ENCODE results near the gene LGI4. TPM values are rescaled to one million over a fixed set of nuclear protein-coding genes. Genes with fewer than 3 reads are reported as not detected.
"Not testable (repeated sequence)": the region's sequence is repeated elsewhere in the genome, so short reads cannot be mapped to it uniquely, and the experiment has no call there.

Gene LGI4
- total RNA-seq, 1 donor from 2014 or later: not detected

DNA sequence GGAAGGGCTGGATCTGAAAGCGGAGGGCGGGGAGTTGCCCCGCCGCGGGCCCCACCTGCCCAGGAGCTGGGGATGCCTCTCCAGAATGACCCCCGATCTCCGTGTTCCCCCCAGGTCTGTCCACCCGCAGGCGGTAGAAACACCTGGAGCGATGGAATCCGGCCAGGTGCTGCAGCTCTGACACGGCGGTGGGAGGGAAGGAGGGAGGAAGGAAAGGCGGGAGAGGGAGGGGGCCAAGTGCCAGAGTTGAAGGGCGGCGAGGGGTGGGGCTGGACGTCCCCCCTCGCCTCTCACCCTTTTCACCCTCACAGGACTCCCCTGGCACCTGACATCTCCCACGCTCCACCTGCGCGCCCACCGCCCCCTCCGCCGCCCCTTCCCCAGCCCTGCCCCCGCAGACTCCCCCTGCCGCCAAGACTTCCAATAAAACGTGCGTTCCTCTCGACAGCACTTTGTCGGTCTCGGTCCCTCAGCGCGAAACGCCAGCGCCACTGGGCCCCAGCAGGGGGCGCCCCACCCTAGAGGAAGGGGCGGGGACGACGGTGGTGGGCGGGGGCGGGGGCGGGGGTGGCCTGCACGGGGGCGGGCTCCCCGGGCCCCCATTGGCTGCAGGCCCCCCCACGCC, 7.9 kb upstream of the LGI4 start:
- DNase-seq (ENCODE audit: extremely low read depth, low read depth, low spot score): no peak

DNA sequence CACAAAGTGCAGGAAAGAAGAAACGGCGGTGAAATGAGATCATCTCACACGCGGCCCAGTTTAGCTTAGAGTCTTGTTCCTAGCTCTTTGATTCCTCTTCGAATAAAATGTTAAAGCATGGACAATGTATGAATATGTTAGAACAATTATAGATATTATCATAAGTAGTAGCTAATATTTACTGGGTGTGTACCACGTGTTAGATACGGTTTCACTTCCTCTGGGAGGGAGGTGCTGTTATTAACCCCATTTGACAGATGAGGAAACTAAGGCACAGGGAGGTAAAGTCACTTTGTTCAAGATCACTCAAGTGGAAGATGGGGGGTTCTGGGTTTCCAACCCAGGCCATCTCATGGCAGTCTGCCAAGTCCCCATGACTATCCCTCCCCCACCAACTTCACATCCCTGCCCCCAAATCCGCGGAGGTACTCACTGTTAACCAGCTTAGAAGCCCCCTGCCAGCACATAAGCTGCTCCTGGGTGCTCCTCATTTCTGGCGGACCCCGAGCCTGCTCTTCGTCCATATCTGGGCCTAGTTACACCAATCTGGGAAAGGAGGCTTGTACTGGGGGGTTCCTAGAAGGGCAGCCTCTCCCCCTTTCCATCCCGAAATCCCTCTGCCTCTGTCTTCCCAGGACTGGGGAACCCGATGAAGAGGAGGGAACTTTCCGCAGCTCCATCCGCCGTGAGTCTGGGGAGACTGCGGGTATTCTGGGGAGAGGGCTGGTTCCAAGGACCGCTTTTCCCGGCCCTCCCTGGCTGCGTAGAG, 7.2 kb upstream of the LGI4 start:
- no peak for DNase-seq (ENCODE audit: extremely low read depth, low read depth, low spot score)

DNA sequence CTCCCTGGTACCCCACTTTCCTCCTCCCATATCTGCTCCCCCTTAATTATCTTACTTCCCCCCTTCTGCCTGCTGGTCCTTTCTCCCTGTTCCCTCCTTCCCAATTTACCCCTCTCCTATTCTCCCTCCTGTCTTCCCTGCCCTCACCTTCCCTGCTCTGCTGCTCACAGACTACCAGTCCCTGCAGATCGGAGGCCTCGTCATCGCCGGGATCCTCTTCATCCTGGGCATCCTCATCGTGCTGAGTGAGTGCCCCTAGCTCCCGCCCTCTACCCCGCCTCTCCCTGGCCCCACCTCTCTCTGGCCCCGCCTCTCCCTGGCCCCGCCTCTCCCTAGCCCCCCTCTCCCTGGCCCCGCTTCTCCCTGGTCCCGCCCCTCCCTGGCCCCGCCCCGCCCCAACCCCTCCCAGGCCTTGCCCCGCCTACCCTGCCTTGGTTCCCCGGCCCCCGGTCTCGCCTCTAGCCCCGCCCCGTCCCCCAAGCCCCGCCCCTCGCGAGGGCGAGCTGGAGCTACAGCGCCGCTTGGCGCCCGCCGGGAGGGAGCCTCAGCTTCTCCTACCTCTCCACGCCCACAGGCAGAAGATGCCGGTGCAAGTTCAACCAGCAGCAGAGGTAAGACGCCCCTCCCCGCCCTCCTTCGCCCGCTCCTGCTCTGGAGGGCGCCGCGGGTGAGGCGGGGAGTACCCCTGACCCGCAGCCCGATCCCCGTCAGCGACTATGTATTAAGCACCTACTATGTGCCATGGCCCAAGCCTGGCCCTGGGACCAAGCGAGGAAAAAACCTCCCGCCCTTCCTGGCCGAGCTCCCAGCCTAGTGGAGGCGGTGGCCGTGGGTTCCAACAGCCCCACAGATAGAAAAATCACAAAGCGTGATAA, 6.3 kb upstream of the LGI4 start:
- DNase-seq (ENCODE audit: extremely low read depth, low read depth, low spot score): no peak

DNA sequence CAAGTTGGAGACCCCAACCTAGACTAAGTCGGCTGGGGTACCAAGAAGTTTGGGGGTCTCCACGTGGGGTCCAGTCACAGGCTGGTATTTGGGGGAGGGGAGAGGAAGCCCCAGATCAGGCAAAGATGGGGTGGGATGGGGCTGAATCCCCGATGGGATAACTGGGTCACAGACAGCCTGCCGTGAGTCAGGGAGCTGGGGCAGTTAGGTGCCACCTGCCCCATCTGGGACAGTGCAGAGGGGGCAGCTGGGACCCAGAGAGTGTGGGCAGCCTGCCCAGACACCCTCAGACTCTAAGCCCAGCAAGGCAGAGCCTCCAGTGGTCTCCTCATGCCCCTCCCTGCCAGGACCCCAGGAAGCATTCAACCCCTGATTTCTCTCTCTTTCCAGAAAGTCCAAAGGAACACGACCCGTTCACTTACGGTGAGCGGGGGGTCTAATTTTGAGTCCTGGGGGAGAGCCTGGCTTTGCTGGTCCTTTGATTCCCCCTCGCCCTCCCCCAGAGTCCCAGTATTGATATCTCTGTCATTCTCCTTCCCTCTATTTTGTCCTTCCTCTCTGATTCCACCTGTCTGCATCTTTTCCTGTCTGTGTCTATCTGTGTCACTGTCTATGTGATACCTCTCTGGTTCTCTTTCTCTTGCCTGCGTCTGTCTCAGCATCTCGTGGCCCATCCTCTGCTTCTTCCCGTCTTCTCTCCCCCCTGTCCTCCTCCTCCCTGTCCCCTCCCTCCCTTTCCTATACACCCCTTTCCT, 5.5 kb upstream of the LGI4 start:
- no peak for DNase-seq (ENCODE audit: extremely low read depth, low read depth, low spot score)

DNA sequence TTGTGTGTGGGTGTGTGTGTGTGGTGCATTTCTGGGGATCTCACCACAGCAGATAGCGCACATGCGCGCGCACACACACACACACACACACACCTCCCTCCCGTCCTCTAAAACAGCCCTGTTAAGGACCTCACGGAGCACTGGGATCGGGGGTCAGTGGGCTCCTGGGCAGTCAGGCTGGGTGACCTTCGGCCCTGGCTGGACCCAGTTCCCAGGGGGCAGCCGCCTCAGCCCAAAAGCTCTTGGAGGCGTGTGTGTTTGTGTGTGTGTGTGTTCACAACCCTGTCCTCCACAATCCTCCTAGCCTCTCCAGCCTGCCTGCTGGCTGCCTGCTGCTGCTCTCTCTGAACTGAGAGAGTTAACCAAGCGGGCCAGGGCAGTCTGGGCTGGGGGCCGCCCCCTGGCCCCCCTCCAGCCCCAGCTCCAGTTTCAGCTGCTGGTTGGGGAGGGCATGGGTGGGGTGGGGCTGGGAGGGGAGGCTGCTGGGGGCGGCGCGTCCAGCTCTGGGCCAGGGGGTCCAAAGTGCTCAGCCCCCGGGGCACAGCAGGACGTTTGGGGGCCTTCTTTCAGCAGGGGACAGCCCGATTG, 3.5 kb upstream of the LGI4 start, which contains the start of gene FXYD1:
TSS of gene FXYD1 (plus strand) at position 520 of the 588 bp plus-strand sequence. CDS start 1,256 bp downstream, outside the sequence.
- no peak for DNase-seq (ENCODE audit: extremely low read depth, low read depth, low spot score)

DNA sequence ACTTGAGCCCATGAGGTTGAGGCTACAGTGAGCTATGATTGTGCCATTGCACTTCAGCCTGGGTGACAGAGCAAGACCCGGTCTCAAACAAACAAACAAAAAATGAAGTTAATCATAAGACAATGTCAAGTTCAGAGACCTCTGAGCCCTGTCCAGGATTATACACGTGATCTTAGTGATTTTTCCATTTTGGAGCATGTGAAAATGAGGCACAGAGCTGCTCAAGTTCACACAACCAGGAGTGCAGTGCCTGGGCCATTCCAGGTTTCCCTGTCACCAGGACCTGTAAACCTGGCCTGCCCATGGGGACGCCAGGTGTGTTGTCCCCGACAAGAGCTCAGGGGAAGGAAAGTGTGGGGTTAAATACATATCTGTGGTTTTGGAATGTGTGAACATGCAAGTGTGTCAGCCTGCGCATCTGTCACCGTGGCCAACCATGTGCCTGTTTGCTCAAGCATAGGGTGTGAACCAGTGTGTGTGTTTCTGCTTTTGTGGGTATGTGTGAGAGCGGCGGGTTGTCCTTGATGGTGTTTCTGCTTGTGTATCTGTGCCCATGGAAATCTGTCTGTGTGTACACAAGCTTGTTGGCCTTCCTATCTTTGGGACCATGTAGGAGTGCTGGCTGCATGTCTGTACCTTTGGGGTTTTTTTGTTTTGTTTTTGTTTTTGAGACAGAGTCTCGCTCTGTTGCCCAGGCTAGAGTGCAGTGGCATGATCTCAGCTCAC, 2.3 kb upstream of the LGI4 start:
- DNase-seq (ENCODE audit: extremely low read depth, low read depth, low spot score): no peak

DNA sequence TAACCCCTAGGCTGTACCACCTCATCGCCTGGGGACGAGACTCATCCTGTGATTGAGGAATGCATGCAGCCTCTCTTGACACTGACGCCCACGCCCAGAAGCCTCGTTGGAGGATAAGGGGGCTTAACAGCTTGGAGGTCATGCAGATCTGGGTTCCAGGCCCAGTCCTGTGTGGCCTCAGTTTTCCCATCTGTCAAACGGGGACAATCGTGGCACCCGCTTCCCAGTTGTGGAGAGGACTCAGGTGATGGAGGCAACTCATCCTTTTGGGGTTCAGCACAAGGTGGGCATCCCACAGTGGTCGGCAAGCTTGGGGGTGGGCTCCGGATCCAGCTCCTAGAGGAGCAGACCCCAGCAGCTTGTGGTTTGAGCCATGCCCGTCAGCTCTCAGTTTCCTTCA, 1.4 kb upstream of the LGI4 start:
- no peak for DNase-seq (ENCODE audit: extremely low read depth, low read depth, low spot score)

DNA sequence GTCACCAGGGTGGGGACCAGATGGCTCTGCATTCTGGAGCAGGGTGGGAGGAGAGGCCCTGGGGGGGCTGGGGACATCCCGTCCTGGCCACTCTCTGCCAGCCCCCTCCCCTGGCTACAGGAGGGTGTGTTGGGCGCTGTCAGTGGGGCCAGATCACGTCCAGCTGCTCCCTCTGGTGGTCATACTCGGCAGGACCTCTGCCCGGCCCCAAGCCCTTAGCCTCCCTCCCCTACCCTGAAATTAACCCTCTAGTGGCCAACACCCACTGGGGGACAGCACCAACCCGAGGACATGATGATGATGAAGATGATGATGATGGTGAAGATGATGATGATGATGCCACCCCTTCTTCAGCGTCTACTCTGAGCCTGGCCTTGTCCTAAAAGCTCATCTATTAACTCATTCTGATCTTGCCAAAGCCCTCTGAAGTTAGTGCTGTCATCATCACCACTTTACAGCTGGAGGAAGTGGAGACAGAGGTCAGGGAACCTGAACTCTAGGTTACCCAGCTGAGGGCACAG, 590 bp upstream of the LGI4 start:
- no peak for DNase-seq (ENCODE audit: extremely low read depth, low read depth, low spot score)

DNA sequence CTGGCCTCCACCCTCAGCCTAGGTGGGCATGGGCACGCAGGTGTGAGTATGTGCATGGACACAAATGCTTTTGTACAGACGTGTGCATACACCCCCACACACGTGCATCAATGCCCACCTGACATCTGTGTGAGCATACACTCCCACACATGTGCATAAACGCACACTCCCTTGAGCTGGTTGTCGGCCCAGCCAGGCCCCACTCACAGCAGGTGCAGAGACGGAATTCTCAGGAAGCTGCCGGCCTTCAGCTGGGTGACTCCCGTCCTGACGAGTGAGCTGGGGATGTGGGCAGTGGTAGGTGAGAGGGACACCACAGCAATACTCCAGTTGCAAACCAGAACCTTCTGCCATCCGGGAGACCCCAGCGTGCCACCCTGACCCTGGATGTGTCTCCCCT, 1.0 kb downstream of the LGI4 start:
- no peak for DNase-seq (ENCODE audit: extremely low read depth, low read depth, low spot score)

DNA sequence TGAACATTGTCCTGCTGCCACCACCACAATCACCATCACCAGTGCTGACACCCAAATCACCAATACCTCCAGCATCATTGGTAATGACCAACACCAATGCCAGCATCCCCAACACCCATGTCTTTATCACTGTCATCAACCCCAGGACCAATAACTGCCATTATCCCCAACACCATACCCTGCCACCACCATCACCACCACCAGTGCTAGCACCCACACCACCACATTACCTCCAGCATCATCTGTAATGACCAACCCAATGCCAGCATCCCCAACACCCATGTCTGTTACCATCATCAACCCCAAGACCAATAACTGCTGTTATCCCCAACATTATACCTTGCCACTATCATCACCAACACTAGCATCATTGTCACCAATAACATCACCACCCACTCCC, 2.6 kb downstream of the LGI4 start:
- no peak for DNase-seq (ENCODE audit: extremely low read depth, low read depth, low spot score)

DNA sequence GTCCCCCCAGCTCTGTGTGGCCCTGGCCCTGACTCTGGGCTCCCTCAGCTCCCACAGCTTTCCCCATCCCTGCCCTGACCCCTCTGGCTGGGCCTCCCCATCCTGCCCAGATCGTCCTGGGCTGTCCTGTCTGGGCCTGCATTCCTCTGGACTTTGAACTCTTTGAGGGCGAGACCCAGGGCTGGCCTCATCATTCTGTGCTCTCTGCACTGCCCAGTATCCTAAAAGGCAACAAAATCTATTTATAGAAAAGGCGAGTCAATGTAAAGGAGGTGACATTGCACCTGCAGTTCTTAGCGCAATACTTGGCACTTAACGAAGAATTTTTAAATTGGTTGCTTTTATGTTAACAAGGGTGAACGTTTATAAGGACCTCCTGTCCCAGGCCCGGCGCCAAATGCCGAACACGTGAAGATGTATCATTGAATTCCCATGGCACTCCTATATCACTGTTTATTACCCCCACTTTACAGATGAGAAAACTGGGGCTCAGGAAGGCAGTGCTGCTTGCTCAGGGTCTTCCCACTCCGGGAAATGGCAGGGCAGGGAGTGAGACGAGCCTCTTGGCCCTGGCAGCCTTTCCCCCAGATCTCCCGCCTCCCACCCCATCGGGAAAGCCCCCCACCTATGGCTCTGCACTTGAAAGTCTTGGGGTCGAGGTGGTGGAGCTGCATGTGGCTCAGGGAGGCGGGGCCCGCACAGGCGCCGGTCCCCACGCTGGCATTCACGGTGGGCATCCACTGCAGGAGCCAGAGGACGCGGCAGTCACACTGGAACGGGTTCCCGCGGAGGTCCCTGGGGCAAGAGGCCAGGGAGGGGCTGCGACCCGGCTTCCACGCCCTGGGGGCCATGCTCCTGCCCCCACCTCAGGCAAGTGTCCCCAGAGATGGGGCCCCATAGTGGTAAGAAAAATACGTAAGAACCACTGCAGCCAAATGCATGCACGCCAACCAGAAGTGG, 3.8 kb downstream of the LGI4 start:
- no peak for DNase-seq (ENCODE audit: extremely low read depth, low read depth, low spot score)

DNA sequence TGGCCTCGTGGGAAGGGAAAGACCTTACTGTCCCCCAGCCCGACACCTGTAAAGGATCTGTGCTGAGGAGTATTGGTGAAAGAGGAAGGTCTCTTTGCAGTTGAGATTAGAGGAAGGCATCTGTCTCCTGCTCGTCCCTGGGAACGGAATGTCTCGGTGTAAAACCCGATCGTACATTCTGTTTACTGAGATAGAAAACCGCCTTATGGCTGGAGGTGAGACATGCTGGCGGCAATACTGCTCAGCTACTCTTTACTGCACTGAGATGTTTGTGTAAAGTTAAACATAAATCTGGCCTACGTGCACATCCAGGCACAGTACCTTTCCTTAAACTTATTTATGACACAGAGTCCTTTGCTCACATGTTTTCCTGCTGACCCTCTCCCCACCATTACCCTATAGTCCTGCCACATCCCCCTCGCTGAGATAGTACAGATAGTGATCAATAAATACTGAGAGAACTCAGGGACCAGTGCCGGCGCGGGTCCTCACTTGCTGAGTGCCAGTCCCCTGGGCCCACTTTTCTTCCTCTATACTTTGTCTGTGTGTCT, 5.1 kb downstream of the LGI4 start:
- DNase-seq (ENCODE audit: extremely low read depth, low read depth, low spot score): not testable (repeated sequence)

DNA sequence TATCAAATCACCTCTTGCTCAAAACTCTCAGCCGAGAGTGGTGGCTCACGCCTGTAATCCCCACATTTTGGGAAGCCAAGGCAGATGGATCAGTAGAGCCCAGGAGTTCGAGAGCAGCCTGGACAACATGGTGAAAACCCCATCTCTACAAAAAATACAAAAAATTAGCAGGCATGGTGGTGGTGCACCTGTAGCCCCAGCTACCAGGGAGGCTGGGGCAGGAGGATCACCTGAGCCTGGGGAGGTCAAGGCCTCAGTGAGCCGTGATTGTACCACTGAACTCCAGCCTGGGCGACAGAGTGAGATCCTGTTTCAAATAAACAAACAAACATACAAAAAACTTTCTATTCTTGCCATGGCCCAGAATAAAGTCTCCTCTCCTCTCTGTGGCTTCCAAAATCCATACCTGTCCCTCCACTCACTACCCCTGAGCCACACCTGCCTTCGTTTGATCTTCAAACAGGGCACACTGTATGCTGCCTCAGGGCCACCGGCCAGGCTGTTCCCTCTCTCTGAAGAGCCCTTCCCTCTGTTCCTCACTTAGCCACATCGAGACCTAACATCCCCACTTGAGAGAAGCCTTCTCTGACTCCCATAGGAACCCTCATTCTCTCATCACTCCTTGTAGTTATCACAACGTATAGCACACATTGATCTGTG, 6.3 kb downstream of the LGI4 start:
- DNase-seq (ENCODE audit: extremely low read depth, low read depth, low spot score): no peak

DNA sequence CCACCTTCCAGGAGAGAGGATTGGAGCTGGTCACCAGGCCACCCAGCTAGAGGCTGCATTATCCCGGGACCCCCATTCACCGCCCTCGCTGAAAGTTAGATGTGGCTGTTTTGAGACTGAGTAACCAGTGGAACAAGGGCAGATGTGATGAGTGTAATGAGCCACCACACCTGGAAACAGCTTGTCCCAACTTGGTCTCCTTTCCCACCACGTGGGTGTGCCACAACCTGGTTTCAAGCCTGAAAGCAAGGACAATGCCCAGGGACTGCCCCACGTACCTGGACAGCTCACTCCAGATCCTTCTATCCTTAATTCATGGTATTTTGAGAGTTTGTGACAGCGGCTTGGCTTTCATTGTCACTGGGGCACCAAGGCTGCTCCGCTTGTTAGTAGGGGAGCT, 7.0 kb downstream of the LGI4 start:
- DNase-seq (ENCODE audit: extremely low read depth, low read depth, low spot score): no peak

DNA sequence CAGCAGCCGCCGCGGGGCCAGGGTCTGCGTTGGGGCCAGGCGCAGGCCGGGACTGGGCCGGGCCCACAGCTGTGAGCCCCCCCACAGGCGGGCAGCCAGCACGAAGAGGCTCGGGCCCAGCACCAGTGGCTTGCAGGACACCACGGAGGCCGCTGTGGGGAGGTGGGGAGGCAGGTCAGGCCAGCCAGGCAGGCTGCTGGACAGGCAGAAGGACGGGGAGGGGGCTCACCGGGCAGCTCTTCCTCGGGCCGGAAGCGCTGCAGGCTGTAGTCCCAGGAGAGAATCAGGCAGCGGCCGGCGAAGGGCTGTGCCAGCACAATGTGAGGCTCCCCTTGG, 8.3 kb downstream of the LGI4 start:
- DNase-seq (ENCODE audit: extremely low read depth, low read depth, low spot score): no peak

DNA sequence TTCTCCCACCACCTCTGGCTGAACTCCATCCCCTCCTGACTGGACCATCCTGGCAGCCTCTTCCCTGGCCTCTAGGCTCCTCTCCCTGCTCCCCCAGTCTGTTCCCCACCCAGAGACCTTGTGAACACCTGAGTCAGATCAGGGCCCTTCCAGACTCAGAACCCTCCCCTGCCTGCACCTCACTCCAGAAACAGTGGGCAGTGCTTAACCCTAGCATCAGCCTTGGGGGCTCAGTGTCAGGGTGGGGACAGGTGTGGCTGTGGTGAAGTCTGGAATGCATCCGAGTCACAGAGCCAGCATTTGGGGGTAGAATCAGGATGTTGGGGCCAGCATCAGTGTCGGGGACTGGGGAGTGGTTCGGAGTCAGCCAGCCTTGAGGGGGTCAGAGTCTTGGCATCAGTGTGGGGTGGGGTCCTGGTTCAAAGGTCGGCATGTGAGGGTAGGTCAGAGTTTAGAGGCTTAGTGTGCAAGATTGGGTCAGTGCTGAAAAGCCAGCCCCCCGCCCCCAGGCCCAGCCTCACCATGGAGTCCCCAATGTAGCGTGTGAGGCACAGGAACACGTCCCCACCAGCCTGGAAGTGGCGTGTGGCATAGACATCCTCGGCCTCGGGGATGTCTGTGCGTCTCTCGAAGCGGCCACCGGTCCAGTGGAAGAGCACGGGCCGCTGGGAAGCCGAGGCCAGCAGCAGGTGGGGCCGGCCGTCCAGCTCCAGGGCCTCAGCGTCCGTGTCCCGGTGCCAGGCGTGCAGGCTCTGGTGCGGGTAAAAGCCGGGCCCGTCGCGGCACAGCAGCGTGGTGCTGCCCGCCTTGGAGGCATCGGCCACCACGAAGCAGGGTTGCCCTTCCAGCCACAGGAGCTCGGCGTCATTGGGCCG, 8.9 kb downstream of the LGI4 start:
- no peak for DNase-seq (ENCODE audit: extremely low read depth, low read depth, low spot score)

DNA sequence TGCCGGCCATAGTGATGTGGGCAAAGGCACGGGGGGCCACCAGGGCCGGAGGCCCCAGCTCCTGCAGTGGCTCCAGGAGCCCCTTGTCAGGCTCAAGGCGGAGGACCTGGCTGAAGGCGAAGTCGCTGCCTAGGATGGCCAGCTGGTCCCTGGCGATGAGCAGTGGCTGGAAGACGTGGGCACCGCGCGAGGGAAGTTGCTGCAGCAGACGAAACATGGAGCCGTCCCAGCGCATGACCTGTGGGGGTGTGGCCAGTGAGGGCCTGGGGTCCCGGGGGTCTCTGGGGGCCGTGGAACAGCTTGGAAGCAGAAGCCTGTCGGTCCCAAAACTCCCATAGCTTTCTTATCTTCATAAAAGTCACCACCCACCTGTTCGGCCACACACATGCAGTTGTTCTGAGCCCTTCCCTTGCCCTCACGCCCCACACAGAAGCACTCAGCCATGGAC, 9.6 kb downstream of the LGI4 start:
- no peak for DNase-seq (ENCODE audit: extremely low read depth, low read depth, low spot score)

Data from glomerular endothelial cell (primary cell).